ENCODE data around the gene JUN.

DNA sequence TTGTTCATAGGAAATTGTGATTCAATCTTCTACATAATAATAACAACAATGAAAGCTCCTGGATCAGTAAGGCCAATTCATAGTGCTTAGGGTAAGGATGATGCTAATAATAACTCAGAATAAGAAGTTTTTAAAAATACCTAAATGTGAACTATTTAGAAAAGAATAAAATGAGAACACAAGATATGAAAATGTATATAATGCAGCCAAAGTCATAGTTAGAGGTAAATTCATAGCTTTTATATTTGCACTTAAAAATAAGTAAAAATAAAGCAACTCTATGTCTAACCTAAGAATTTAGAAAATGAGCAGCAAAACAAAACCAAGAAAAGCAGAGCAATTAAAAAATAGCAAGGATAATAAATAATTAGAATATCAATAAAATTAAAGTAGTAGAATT is 43.5 kb upstream of the JUN start:
- TF ChIP-seq, protein P1, sequence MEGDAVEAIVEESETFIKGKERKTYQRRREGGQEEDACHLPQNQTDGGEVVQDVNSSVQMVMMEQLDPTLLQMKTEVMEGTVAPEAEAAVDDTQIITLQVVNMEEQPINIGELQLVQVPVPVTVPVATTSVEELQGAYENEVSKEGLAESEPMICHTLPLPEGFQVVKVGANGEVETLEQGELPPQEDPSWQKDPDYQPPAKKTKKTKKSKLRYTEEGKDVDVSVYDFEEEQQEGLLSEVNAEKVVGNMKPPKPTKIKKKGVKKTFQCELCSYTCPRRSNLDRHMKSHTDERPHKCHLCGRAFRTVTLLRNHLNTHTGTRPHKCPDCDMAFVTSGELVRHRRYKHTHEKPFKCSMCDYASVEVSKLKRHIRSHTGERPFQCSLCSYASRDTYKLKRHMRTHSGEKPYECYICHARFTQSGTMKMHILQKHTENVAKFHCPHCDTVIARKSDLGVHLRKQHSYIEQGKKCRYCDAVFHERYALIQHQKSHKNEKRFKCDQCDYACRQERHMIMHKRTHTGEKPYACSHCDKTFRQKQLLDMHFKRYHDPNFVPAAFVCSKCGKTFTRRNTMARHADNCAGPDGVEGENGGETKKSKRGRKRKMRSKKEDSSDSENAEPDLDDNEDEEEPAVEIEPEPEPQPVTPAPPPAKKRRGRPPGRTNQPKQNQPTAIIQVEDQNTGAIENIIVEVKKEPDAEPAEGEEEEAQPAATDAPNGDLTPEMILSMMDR (IDR thresholded peaks at IDR 0.05 in 8 of 11, conservative IDR thresholded peaks at IDR 0.05 in 3 of 11), result no peak
- TF ChIP-seq POLR2AphosphoS5 (IDR thresholded peaks at IDR 0.05), result no peak
